B cell (primary cell): Measurements from ENCODE around the gene C14orf180.

Experiments
- CTCF ChIP-seq: fragments of 200-600 bp; IDR thresholded peaks from one replicate; pipeline ENCODE4 v1.8.0; 2022; ENCODE audit warnings: antibody characterized with exemption, mild to moderate bottlenecking
- EZH2 ChIP-seq: IDR thresholded peaks from 2 replicates; pipeline ENCODE4 v1.6.1; 2012; ENCODE audit warnings: borderline replicate concordance, low read depth, mild to moderate bottlenecking, moderate library complexity, low read length; ENCODE audit not compliant: insufficient read depth, poor library complexity, severe bottlenecking

DNA sequence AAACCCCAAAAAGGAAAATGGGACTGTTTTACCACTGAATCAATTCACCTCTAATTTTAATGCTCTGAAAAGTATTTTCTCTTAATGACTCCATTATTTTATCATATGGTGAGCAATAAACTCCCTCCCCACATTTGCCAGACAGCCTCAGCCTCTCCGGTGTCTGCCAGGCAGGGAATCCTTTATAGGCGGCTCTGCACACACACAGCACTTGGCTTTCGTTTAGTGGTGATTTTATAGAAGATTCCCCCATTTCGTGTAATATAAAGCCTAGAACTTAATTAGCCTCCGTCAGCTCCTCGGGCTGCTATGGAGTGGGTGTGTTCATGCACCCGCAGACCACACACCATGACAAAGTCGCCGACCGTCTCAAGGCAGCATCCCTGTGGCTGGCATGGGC lies 10.1 kb upstream of the C14orf180 start:
- TF ChIP-seq CTCF (no peak), EZH2 (no peak)
